Middle frontal gyrus (tissue), 1 donor: ENCODE data around the gene TSPAN18.

Source experiments
- DNase-seq: peaks from one replicate; pipeline ENCODE4 v3.0.0-alpha.2; 2015; ENCODE audit warnings: low spot score; ENCODE audit errors: extremely low spot score

Gene TSPAN18

DNA sequence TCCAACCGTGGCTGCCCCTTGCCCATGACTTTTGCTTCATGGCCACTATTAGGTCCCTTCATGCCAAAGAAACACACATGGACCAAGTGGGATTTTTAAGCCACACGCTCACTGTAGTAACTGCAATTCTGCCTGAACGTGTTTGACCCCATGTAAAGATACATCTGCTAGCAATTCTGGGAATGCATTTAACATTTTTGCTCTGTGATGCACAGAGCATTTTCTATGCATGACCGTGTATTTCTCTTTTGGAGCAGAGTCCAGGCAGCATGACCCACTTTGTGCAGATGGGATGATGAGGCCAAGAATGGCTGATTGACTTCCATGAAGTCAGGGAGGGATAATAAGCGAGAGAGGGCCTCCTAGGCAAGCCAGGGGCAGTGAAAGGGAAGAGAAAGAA, 115.5 kb downstream of the TSPAN18 start:
- DNase-seq, result no peak

DNA sequence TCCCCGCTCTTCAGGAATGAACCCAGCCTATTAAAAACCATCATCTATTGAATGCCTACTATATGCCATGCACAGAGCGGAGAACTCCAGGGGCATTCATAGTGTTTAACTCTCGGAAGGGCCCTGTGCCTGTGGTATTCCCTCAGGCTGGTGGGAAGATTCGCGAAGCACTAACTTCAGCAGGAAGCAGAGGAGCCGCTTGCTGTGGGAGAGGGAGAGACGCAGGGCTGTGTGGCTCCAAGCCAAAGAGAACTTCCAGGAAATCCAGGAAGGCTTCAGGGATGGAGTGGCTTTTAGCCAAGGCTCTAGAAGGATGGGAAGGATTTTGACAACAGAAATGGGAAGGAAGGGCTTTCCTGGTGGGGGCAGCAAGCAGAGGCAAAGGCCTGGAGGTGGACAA, 120.1 kb downstream of the TSPAN18 start:
- DNase-seq, result no peak

DNA sequence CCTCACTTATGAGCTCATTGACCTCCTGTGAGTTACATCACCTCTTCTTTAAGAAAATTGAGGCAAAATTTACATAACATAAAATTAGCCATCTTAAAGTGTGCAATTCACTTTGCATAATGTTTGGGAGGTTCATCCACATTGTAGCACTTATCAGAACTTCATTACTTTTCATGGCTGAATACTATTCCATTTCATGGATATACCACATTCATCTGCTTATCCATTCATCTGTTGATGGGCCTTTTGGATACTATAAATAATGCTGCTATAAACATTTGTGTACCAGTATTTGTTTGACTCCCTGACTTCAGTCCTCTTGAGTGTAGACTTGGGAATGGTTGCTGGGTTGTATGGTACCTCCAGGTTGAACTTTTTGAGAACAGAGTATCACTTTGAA, 120.6 kb downstream of the TSPAN18 start:
- DNase-seq, result no peak

DNA sequence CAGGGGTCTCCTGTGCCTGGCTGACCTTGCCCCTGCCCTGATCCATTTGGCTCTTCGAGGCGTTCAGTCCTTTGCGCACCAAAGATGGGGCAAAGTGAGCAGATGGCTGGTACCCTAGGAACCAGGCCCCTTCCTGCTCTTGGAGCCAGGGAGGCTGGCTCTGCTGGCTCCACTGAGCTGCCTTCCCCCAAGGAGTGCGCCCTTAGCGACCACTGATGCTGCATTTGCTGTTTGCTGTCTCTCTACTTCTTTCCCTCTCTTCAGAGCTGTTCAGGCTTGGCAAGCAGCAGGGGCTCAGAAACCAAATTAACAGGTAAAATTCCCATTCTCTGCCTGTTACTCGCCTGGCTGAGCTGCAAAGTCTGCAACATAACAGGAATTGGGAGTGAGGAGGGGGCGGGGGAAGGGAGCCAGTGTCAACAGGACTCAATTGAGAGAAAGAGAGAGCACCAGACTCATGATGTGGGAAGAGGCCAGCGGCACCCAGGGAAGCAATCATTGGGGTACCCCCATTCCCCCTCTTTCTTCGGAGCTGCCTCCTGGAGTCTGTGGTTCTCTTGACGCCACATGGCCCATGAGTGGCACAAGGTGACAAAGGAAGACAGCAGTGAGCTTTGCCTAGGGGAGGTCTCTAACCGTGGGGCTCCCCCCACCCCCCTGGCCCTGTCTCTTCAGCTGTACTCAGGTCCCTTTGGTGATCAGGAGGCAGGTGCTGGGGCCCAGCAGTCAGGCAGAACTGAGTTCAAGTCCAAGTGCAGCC, 121.6 kb downstream of the TSPAN18 start:
- DNase-seq, result no peak

DNA sequence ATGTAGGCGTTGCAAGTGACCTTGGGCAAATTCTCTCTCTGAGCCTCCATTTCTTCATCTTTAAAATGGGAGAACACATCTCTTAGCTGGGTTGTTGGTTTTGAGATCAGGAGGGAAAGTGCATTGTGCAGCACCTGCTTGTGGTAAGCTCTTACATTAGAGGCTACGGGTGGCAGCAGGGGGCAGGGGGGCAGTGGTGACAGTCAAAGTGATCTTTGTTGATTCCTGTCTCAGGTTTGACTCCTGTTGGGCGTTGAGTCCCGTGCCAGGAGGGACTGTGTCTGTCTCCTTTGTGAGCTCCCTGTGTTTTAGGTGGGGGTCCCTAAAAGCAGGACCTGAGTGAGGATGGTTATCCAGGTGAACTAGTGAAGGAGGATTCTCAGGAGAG, 122.2 kb downstream of the TSPAN18 start:
- no peak for DNase-seq

DNA sequence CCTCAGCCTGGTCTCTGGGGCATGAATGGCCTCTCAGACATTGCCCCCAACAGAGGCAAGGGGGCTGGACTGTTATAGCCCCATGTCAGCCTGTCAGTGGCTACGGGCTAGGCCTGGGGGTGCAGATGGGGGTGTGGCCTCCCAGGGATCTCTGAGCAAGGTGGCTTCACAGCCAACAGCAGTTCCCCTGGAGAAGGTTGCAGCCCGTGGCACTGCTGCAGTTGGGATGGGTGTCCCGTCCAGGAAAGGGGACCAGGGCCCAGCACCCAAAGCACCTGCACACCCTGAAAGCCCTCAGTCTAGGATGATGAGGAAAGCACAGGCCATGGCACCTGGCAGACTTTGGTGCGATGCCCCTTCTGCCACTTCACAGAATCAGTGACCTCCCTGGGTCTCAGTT, 122.7 kb downstream of the TSPAN18 start:
- no peak for DNase-seq

DNA sequence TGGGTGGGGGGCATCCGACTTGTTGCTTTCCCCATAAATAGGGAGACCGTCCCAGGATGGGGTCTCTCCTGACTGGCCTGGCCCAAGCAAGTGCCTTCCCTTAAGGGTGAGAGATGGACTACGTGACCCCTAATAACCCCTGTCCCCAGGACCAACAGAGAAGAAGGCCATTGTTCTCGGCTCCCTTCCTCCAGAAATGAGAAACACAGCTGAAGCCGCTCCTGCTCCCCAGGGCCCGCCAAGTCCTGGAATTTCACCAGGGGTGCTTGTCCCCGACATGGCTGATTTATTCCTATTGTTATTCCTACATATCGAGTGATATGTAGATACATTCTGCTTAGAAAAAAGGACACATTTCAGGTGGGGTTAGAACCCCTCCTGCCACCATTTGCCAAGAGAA, 123.2 kb downstream of the TSPAN18 start:
- no peak for DNase-seq

DNA sequence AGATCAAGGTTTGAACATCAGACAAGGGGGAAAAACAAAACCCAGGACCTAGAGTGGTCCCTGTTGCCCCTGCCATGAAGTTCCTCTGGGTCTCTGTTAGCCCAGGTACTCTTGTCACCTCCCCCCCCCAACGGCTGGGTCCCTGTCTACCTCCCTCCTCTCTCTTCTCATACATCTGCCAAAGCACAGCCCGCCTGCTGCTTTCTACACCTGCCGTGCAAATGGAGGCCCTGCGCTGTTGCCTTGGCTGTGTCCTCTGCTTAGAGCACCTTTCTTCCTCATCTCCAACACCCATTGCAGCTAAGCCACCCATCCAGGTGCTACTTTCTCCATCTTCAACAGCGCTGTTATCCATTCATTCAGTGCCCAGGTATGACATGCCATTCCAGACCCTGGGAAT, 124.7 kb downstream of the TSPAN18 start:
- DNase-seq, result no peak

DNA sequence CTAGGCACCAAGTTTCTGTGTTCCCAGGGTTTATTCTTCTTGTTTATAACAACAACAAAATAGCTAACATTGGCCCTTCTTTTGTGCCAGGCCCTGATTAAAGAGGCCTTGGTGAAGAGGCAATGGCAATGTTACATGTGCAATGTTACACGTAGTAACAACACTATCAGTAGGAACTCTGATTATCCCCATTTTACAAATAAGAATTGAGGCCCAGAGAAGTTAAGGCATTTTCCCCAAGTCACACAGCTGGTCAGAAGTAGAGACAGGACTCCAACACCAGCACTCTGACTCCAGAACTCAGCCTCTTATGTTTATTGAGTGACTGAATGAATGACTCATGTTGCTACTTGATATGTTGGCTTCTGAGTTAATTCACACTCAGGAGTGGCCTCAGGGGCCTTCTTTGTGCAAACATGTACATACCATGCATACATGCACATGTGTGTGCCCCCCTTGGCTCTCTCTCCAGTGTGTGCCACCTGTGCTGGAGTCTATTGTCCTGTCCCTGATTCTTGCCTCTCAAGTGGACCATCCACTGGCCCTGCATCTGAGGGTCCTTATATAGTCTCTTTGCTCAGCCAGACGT, 125.5 kb downstream of the TSPAN18 start:
- DNase-seq, result no peak

DNA sequence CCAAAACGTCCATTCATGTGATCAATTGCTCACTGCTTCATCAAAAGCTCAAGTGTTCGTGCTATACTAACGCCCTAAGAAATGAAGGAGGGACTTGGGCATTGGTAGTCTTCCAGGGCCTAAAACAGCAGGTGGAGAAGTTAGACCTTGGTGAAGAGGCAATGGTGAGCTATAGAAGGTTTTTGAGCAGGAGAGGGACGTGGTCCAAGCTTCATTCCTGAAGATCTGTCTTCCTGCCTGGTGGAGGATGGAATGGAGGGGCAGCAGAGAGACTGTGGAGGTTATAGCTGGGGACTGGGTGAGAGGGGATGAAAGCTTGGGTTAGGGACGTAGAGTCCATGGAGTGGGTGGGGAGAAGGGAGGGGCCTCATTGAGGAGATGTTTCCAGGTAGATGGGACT, 126.2 kb downstream of the TSPAN18 start:
- DNase-seq, result no peak

DNA sequence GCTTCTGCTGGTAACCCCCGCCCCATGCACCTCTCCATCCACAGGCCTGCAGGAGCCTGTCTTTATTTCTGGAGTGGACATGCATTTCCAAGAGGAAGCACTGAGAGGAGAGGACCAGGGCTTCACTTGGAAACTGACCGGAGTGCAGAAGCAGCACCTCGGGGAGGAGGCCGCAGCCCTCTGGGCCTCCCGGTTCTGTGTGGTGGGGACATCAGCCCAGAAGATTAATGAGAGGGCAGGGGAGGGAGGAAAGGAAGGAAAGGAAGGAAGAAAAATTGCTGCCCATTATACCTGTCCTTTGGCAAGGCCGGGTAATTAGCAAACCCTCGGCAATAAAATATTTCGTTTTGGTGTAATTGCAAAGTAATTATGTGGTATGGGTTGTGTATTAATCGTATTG, 126.9 kb downstream of the TSPAN18 start:
- no peak for DNase-seq

DNA sequence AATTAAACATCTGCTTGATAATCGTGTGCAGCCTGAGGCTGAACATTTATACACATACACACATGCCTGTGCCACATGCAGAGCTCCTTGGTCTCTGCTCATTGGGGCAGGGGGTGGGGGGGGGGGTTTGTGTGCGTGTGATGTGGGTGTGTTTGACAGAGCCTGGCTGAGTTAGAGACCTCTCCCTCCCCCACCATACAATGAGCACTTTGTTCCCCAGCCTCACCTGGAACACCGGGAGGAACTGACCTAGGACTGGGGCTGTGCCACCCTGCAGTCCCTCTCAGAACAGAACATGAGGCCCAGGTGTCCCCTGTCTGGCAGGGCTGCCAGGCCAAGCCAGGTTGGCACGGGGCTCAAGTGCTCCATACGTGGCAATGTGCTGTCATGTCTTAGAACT, 127.3 kb downstream of the TSPAN18 start:
- DNase-seq, result no peak

DNA sequence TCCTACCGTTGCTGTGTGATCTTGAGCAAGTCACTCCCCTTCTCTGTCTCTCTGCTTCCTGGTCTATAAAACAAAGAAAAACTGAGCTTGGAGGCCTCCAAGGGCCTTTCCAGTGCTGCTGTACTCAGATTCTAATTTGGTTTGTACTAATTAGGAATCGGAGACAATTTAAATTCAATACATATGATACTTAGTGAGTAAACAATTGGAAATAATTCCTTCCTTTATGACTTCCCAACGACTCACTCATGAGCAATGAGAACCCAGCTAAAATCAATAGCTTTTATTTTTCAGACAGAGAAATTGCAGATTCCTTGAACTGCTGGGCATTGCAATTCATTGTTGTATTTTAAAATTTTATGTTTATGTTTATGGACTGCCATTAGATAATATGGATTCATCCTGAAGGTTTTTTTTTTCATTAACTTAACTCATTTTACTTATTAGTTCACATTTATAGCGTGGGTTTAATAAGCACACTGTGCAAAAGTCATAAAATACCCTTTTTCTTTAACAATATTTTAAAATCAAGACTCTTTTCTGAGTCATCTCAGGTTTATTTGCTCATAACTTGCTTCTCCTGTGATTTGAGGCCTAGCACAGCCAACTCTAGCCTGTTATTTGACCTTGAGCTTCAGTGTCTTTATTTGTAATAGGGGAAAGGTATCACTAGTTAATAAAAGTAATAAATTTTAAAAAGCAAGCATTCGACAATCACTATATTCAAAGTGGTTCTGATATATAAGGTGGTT, 128.2 kb downstream of the TSPAN18 start:
- DNase-seq, result no peak

DNA sequence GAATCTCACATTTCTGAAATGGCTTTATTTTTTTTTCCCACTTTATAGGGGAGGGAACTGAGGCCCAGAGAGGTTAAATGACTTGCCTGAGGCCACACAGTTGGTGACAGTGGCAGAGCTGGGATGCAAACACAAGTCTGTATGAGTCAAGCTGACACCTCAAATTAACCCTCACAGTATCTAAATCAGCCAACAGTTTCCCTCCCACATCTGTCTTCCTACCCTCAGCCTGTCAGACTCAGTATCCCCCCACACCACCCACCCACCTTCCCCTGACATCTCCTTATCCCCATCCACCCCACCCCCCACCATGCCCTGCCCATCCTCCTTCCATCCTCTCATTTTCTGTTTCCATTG, 128.7 kb downstream of the TSPAN18 start:
- DNase-seq, result no peak

DNA sequence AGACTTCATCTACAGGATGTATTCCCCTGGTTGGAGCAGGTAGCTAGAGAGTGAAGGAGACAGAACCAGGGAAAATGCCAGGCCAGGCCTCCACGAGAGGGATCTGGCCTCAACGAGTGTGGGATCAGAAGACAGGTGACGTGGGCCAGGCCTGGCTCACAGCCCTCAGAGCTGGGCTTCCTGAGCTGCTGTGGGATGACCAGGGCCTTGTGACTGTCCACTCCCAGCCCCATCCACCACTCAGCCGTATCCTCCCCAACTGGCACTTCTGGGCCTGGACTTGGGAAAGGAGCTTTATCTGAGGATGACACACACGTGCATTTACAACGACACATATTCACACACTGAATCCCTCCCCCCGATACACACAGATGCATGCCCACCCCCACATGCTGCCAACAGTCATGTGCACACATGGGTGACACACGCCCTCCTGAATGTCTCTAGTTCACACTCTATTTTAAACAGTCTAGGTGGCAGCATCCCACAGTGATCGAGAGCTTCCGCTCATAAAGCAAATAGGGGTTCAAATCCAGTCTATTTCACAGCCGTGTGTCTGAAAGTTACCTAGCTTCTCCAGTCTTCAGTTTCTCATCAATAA, 130.8 kb downstream of the TSPAN18 start:
- DNase-seq, result no peak

DNA sequence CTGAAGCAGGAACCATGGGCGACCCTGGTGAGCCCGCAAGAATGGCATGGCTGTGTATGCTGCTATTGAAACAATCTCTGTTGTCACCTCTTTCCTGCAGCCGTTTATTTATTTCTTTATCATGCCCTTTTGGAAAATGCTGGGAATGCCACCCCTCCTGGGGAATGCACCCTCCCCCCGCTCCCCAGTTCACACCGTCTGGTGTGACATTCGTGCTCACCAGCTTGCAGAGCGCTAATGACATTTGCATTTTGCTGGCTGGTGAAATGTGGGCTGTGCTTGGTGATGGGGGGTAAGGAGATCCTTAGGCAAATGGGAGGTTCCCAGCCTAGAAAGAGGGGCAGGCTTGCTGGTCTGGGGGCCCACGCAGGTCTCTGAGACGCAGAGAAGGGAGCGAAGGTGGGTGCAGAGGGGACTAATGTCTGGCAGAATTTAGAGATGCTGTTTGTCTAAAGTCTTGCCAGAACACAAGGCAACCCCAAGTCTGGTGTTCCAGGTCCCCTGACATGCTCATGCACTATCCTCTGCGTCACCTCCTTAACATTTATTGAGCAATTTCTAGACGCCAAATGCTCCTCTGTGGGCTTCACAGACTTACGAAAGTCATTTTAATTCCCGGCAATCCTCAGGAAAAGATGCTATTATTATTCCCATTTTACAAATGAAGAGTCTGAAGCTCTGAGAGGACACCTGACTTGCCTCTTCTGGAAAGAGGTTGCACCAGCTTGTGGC, 132.2 kb downstream of the TSPAN18 start:
- DNase-seq, result no peak

DNA sequence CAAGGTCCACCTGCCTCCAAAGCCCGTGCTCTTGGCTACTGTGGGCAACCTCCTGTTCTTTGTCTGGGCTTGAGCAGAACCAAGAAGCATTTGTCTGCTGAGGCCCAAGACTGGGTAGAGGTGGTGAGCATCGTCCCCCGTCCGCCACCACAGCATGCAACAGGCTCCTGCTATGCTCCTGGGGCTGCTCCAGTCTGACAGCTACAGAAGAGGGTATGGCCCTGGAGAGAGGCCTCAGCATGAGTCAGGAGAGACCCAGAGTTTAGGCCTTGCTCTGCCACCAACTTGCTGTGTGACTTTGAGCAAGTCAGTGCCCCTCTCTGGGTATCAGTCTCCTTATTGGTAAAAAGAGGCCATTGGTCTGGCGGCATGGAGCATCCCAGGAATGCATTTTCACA, 132.8 kb downstream of the TSPAN18 start:
- no peak for DNase-seq

DNA sequence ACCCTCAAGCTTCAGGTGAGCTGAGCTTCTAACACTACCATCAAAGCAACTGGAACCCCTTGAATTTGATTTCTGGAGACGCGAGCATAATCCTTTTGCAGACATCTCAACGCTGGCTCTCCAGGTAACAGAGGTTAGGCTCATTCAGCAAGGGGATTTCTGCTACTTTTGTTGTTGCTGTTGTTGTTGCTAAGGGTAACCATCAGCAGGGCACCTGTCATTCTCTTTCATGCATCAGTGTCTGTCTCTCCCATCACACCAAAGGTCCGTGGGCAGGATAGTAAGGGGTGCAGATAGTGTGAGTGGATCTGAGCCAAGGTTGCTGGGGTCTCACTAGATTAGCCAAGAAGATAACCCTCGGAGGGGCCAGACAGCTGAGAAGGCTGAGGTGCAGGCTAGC, 133.6 kb downstream of the TSPAN18 start:
- no peak for DNase-seq

DNA sequence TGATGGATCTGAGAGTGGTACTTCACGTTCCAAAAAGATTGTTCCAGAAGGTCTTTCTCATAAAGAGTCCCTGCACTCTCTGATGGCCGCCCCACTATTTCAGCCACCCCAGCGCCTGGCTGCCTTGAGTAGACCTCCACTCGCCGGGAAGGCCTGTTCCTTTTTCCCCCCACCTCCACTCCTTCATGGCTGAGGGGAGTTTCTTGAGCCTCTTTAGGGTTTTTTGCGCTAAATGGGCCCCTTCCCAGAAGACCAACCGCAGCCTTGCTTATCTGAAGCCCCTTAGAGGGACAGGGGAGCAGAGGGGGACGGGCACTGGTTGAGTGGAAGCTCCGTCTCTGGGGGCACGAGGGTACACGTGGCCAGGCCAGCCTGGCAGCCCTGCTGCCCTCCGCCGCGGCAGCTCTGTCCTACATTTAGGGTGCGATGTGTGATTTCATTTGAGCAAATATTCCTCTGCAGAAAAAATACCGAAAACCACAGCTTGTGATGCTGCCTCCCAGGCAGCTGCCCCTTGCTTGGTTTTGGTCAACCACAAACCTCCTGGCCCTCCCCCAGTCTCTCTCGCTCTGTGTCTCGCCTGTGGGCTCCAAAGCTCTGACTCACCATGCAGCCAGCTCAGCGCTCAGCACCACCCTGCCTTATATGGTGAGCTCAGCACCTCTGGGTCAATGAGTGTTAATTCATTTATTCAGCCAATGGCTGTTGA, 135.2 kb downstream of the TSPAN18 start:
- DNase-seq, result no peak

DNA sequence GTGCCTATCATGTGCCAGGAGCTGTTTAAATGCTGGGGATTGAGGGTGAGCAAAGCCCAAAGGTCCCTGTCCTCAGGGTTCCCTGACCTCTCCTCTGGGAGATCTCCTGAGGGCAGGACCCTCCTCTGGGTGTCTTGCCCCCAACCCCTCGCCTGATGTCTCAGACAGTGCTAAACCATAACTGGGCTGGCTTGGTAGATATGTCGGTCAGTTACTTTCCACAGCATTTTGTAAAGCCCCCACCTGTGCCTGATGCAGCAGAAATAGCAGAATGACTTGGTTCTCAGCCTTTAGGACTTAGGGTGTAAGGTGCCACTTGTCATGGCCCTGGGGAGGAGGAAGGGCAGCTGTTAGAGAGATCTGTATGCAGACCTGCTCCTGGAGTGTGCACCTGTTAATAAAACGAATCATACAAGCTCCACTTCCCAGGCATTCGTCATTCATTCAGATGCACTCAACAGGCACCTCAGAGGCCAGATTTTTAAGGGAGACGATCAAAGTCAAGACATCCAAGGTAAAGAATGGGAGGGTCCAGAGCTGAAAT, 135.9 kb downstream of the TSPAN18 start:
- no peak for DNase-seq

DNA sequence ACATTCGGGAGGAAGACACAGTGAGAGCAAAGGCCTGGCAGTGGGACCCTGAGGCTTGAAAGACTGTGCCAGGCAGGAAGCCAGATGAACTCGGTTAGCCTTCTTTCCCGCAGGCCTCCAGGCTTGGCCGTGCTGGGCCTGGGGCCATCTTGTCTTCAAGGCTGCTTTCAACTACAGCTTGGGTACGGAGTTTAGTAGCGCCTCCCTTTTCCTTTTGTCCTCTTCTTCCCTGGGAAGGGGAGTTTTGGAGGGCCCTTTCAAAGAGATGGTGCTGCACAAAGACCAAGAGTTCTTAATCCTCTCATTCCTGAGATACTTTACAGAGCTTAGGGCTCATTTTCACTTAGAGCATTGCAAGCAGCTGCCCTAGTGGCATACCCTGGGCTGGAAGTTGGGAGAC, 136.5 kb downstream of the TSPAN18 start:
- no peak for DNase-seq
